Iris pigment epithelial cell (primary cell): Measurements from ENCODE around the gene SPATA25.

Experiments
- DNase-seq: peaks from one replicate; pipeline ENCODE4 v3.0.0-alpha.2; 2011; ENCODE audit warnings: low read depth

The SPATA25 gene

DNA sequence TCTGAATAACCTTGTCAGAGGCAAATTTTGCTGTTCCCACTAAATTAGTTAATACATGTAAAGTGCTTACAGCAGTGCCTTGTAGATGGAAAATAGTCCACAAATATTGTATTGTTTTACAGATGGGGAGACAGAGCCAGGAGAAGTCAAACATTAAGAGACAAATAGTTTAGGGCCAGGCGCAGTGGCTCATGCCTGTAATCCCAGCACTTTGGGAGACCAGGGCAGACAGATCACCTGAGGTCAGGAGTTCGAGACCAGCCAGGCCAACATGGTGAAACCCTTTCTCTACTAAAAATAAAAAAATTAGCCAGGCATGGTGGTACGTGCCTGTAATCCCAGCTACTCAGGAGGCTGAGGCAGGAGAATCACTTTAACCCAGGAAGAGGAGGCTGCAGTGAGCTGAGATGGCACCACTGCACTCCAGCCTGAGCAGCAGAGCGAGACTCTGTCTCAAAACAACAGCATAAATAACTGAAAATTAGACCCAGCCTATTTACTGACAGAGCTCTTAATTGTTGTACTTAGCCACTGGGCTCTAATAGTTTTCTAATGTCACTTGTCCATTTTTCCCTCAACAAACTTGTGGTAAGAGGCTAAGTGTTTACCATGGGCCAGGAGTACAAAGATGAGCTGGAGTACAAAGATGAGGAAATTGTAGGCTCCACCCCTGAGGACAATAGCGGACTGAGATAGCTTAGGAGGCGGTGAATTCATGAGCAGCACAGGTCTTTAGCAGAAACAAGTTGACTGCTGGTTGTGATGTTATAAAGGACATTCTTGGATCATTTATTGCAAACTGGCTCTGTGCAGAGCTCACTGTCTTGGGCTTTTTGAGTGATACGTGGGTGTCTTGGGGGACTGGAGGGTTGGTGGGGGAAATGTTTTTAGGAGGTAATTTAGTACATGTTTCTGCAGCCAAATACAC, 23.6 kb downstream of the SPATA25 start:
- no peak for DNase-seq

DNA sequence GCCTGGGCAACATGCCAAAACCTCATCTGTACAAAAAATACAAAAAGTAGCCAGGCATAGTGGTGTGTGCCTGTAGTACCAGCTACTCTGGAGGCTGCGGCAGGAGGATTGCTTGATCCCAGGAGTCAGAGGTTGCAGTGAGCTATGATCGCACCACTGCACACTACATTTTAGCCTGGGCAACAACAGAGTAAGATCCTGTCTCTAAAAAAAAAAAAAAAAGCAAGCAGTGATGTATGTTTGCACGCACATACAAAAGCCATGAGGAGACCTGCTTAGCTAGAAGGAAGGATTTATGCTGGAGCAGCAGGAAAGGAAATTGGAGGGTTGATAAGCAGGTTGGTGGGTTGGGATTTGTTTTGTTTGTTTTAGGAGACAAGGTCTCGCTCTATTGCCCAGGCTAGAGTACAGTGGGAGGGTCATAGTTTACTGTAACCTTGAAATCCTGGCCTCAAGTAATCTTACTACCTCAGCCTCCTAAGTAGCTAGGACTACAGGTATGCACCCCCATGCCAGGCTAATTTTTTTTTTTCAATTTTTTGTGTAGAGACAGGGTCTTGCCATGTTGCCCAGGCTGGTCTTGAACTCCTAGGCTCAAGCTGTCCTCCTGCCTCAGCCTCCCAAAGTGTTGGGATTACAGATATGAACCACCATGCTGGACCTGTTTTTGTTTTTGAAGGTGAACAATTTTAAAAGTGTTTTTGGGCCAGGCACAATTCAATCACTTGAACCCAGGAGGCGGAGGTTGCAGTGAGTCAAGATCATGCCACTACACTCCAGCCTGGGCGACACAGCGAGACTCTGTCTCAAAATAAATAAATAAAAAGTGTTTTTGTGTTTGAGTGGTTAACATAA, 26.0 kb downstream of the SPATA25 start:
- no peak for DNase-seq

DNA sequence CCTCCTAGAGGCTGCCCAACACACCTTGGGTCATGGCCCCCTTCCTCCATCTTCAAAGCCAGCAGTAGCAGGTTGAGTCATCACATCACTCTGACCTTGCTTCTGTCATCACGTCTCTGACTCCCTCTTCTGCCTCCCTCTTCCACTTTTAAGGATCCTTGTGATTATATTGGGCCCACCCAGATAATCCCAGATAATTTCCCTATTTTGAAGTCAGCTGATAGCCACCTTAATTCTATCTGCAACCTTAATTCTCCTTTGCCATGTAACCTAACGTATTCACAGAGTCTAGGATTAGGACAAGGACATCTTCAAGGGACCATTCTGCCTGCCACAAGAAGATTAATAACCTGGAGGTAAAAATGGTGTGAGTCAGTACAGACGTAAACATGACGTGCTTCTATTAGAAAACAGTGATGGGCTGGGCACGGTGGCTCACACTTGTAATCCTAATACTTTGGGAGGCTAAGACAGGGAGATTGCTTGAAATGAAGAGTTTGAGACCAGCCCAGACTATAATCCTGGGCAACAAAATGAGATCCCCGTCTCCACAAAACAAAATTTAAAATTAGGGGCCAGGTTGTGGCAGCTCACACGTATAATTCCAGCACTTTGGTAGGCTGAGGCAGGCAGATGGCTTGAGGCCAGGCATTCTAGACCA, 26.7 kb downstream of the SPATA25 start:
- peak; percentile 42 for DNase-seq

DNA sequence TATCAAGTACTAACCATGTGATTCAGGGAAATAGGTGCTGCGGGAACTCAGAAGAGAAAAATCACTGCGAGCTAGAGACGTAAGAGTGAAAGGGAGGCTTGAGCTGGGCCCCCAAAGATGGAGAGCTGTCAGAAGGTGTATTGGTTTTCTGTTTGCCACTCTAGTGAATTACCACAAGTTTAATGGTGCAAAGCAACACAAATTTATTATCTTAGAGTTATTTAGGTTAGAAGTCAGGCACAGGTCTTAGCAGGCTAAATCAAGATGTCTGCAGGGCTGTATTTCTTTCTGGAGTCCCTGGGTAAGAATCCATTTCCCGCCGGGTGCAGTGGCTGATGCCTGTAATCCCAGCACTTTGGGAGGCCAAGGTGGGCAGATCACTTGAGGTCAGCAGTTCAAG, 27.5 kb downstream of the SPATA25 start:
- DNase-seq: no peak

DNA sequence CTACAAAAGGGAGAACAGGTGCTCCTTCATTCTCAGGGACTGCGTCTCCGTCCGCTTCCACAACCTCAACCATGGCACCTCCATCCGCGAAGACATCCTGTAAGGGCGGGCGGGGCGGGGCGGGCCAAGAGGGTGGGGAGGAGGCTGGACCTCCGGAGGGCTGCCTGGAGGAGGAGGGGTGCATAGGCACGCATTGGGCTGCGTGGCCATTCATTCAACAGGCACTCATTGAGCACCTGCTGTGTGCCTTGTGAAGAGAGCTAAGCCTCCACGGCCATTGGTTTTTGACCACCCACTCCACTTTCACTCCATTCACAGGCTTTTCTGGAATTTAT, 29.6 kb downstream of the SPATA25 start:
- peak; percentile 24 for DNase-seq

DNA sequence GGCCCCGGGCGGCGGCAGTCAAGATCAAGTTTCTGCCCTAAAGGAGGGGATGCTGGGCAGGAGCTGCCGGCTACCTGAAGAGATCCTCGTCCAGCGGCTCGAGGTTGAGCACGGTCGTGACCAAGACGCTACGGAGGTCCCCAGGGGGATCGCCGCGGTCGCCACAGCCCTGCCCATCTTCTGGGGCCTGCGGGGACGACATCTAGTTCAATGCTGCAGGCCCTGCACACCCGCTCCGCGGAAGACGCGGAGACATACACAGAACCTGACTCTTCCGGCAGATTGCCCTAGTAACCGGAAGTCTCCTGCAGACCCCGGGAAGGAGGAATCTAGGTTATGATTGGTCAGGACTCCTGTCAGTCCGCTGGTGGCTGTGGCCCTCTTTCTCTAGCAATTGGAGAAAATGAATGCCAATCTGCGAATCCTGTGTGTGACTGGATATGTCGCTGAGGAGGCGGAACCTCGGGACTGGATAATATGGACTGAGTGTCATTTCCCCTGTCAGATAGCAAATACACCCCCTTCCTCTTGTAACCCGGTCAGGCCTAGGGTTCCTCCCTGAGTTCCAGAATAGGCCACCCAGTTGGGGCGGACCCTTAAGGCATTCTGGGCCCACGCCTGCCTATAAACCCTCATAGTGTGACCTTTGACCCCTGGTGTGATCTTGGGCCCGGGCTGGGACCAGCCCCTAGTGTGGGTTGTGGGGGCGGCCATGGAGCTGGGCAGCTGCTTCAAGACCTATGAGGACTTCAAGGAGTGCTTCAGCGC, 30.1 kb downstream of the SPATA25 start, which contains the start of the genes ACOT8 and ZSWIM3:
Gene ACOT8 (minus strand): TSS at position 279 of the 768 bp plus-strand sequence. CDS start 77 bp downstream, at position 202.
Gene ZSWIM3 (plus strand): TSS at position 501 of the 768 bp plus-strand sequence. CDS start 212 bp downstream, at position 713.
- DNase-seq: peak; percentile 100

DNA sequence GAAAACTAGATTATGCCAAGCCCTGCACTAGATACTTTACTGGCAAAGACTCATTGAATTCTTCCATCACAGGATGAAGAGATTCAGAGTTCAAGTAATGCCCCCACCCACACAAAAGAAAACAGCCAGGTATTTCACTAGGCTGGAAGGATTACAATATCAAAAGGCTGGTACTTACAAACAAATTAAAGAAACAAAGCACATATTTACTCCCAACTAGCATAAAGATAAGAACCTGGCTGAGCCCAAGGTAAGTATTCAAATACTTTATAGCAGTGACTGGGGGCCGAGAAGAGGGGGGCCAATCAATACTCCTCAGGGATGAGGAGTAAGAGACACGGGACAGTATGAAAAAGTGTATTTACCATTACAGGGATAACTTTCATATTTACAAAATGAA, 33.9 kb downstream of the SPATA25 start:
- no peak for DNase-seq

DNA sequence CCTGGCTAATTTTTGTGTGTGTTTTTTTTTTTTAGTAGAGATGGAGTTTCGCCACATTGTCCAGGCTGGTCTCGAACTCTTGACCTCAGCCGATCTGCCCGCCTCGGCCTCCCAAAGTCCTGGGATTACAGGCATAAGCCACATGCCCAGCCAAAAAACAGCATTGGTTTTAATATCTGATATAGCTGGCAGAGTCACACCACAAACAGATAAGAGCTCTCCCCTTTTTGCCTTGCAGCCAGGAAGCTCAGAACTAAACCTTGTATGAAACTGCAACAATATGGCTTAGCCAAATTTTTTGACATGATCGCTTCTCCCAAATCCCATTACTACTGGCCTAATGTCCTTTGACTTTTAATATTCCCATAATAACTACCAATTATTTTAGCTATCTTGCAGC, 35.1 kb downstream of the SPATA25 start:
- DNase-seq: no peak

DNA sequence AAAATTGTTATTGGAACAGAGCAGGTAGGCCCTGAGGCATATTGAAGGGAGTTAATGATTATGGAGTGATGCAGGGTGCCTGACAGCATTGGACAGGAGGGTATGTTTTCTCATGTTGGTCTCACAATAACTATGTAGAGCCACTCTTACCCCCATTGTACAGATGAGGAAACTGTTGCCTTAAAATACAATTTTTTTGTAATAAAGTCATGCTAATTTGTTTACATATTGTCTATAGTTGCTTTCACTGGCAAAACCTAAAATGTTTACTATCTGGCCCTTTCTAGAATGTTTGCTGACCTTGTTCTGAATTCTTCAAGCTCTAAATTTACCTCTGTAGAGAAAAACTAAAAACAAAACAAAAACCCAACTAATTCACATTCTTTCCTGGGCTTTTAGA, 35.9 kb downstream of the SPATA25 start:
- DNase-seq: no peak

DNA sequence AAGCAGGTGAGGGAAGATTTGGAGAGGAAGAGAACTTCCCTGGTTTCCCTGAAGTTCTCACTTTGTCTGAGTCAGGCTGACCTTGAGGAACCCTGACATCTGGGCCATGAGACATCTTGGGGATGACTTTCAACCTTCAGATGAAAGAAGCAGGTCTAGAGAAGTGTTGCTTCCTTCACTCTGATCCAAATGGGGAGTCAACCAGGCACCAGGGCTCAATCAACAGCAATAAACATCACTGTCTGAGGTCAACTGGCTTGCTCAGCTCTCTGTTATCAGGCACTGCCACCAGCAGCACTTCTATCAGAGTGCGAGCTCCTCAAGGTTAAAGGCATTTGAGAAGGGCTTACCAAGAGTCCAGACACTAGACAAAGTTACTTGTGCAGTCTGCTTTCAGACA, 36.5 kb downstream of the SPATA25 start:
- no peak for DNase-seq

DNA sequence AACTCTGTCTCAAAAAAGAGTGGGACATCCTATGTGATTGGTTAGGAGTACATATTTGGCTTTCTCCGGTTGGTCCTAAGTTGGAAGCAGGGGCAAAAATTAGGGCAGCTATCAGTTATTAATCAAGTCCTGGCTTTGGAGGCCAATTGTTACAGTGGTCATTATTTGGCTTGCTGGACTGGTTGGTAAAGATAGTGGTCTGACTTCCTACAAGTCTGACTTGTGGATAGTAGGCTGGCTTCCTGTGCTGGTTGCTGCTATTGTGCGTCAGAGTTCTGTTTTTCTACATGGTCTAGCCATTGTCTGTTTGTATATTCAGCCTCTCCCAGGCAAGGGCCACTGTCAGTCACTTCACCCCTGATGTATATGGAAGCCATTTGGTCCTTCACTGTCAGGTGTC, 37.2 kb downstream of the SPATA25 start:
- no peak for DNase-seq

DNA sequence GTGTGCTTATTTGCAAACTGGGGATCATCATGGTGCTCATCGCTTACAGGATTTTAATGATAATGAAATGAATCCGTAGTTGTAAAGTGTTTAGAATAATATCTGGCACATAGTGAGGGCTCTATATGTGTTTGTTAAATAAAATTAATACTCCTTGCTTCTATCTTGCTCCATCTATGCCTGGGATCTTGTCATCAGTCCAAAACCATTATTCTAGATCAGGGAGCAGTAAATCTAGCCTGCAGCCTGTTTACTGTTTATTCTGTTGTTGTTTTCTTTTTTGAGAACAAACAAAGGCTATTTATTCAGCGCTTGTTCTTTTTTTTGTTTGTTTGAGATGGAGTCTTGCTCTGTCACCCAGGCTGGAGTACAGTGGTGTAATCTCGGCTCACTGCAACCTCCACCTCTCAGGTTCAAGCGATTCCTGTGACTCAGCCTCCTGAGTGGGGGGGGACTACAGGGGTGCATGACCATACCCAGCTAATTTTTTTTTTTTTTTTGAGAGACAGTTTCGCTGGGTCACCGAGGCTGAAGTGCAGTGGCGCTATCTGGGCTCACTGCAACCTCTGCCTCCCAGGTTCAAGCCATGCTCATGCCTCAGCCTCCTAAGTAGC, 38.3 kb downstream of the SPATA25 start:
- DNase-seq: no peak

DNA sequence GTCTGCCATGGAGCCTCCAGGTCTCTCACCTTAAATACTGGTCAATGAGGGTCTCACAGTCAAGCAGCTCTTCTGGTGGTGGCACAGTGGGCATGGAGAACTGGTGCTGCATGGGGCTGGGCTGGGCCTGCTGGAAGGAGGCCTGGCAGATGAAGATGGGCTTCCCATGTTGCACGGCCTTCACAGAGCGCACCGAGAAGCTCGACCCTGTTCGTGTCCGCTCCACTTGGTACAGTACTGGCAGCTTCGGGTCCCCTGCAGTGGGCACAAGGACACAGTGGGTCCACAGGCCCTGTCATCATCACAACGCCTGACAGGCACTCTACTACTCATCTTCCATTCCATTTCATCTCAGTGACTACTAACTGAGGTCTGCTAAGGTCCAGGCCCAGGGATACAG, 39.0 kb downstream of the SPATA25 start:
- no peak for DNase-seq

DNA sequence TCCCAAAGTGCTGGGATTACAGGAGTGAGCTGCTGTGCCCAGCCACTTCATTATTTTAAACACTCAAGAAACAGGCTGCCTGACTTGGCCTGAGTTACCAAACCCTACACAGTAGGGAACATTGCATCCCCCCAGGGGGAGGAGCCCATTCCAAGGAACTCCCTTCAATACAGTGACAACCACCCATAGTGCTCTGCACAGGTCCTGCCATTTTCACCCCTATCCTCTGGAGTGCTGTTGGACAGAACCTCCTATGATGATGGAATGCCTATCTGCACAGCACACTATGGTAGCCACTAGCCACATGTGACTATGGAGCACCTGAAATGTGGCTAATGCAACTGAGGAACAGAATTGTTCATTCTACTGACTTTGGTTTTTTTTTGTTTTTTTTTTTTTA, 42.0 kb downstream of the SPATA25 start:
- no peak for DNase-seq

DNA sequence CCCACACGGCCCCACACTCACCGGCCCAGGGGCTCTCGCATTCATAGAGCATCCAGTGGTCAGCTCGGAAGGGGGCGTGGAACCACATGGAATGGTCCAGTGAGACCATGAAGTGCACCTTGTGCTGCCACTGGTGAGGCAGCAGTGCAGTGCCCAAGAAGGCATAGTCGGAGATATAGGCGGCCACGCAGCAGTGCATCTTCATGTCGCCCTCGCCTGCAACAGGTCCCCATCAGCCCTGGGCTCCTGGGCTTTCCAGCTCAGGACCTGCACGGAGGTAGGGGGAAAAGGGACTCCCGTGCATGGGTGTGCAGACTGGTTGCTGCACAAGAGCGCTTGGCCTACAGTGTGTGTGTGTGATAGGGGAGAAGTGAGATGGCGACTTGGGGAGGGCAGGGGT, 43.9 kb downstream of the SPATA25 start:
- no peak for DNase-seq

DNA sequence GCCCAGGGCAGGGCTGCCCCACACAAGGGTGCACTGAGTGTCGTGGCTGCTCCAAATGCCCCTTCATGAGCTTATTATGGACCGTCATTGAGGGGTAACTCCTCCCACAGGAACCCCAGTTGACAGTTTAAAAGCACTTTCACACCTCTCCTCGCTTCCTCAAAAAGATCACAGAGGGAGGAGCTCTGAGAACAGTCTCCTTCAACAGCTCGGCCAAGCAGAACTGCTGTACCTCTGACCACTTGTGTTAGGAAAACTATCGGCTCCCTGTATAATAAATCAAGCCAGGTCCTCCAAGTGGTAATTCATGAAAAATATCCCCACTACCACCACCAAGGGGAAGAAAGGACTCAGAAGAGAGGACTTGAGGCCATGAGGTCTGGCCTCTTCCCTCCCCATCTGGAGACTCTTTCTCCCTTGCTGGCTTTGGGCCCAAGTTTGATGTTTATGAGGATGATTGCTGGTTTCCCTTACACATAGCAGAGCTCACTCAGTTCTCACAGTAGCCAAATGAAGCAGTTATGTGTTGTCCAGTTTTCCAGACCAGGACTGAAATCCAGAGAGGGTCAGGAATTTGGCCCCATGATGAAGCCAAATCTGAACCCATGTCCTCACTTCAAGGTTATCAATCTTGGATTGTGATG, 45.1 kb downstream of the SPATA25 start:
- DNase-seq: peak; percentile 68

DNA sequence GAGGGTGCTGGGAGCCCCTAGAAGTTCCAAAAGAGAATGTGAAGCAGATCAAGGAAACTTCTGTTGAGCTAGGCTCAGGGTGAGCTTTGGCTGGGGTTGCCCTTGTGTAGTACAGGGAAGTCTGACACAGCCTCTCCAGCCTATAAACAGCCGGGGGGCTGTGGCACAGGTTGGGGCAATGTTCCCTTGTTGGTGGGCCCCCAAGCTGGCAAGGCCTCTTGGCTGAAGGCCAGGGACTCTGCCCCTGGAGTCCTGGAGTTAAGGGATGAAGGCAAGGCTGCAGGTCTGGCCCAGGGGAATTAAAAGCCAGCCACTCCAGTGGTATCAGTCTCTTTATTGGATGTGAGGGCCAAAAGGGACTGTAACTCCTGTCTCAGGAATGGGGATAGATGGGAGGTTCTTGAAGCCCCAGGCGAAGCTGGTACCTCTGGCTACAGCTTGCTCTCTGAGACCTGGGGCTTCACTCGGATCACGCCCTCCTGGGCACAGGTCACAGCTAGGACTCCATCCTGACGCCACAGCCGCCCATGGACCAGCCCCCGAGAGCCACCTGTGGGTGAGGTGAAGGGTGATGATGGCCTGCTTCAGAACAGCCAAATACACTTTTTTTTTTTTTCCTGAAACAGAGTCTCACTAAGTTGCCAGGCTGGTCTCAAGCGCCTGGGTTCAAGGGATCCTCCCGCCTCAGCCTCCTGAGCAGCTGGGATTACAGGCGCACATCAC, 45.9 kb downstream of the SPATA25 start:
- DNase-seq: no peak

DNA sequence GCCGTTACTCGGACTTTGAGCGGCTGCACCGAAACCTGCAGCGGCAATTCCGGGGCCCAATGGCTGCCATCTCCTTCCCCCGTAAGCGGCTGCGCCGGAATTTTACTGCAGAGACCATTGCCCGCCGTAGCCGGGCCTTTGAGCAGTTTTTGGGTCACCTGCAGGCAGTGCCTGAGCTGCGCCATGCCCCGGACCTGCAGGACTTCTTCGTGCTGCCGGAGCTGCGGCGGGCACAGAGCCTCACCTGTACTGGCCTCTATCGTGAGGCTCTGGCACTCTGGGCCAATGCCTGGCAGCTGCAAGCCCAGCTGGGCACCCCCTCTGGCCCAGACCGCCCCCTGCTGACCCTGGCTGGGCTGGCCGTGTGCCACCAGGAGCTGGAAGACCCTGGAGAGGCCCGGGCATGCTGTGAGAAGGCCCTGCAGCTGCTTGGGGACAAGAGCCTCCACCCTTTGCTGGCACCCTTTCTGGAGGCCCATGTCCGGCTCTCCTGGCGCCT, 46.7 kb downstream of the SPATA25 start:
- DNase-seq: no peak

DNA sequence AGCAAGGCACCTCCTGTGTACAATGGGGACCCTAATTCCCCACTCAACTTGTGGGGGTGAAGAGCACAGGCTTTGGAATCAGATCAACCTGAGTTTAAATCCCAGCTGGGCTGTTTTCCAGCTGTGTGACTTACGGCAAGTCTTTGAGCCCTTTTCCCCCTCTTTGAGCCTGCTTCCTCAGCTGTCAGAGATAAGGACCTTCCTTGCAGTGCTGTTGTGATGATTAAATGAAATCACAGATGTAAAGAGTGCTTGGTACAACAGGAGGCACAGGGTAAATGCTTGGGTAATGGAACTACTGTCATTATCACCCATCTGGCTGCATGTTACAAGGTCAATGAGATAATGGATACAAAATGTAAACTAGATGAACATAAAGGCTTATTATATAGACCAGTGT, 50.6 kb downstream of the SPATA25 start:
- DNase-seq: peak; percentile 46
